HepG2 (cell line): ENCODE data around the gene CACNA1C. TPM values are rescaled to one million over a fixed set of nuclear protein-coding genes. Genes with fewer than 3 reads are reported as not detected.

Source experiments
- ATAC-seq: fragments of 200-7000 bp; cut with Tn5 transposase; 3 replicates; pipeline ENCODE4 v1.9.1; 2020; ENCODE audit warnings: mild to moderate bottlenecking, moderate library complexity
- BruUV-seq: library from RNA; stranded (reverse); fragments of 400-500 nt; replicated peaks from 2 replicates; lab custom pipeline; 2021; lab: Mats Ljungman, UMichigan
- CTCF ChIA-PET: fragments of 300-600 bp; formaldehyde crosslinking; extraction: SDS; loops from one replicate; lab custom pipeline; 2021; ENCODE audit warnings: low total read pairs, inconsistent platforms, low intra/inter-chr PET ratio; lab: Yijun Ruan, JAX
- POLR2A ChIA-PET: fragments of 350-600 bp; sonication (Branson Sonifier 250); formaldehyde crosslinking; loops from one replicate; lab custom pipeline; 2020; ENCODE audit warnings: antibody characterized with exemption, inconsistent platforms; lab: Yijun Ruan, JAX
- DNase-seq: peaks from one replicate; pipeline ENCODE4 v3.0.0-alpha.2; 2015; ENCODE audit warnings: low spot score
- FAIRE-seq: peaks from 3 replicates; lab custom pipeline; 2011; peaks lifted over from hg19 to GRCh38; lab: Jason Lieb, UNC
- H2AFZ ChIP-seq: one replicate; pipeline ENCODE4 v1.6.1; 2011; ENCODE audit warnings: low read length, inconsistent platforms
- H3K27ac ChIP-seq: fragments of 300-600 bp; 3 replicates; pipeline ENCODE4 v1.8.0; 2011; ENCODE audit warnings: mixed run types, mild to moderate bottlenecking, mixed read lengths, low read length, inconsistent platforms; ENCODE audit not compliant: insufficient read depth; ENCODE audit errors: extremely low read length
- H3K27me3 ChIP-seq, 2 experiments: fragments of 200-600 bp in 1 of 2; 2 replicates in 1 of 2; 3 replicates in 1 of 2; pipeline versions ENCODE4 v1.6.0 to v1.8.0; 2011; ENCODE audit warnings: low read length in 2 of 2, mild to moderate bottlenecking in 2 of 2, moderate library complexity in 2 of 2, inconsistent platforms in 1 of 2; ENCODE audit not compliant: insufficient read depth in 2 of 2, control insufficient read depth in 1 of 2
- H3K36me3 ChIP-seq, 2 experiments: fragments of 200-600 bp in 1 of 2; replicated peaks in 1 of 2; 2 replicates in 1 of 2; 3 replicates in 1 of 2; pipeline versions ENCODE4 v1.5.1 to v1.8.0; 2011; ENCODE audit warnings: low read length in 2 of 2, inconsistent platforms in 1 of 2; ENCODE audit not compliant: insufficient read depth in 2 of 2, control insufficient read depth in 1 of 2
- H3K4me1 ChIP-seq: 2 replicates; pipeline ENCODE4 v1.5.1; 2012; ENCODE audit warnings: low read length, inconsistent platforms; ENCODE audit not compliant: insufficient read depth
- H3K4me2 ChIP-seq: 2 replicates; pipeline ENCODE4 v1.6.0; 2011; ENCODE audit warnings: low read depth, low read length, inconsistent platforms
- H3K4me3 ChIP-seq, 3 experiments: fragments of 200-600 bp in 1 of 3; sonication (generic), shearing (Covaris generic) in 1 of 3; replicated peaks in 1 of 3; 2 replicates each; pipeline ENCODE4 v1.5.1; 2011 to 2016; ENCODE audit warnings: low read length in 3 of 3, inconsistent platforms in 2 of 3, low read depth in 2 of 3, mild to moderate bottlenecking in 2 of 3, control low read depth in 1 of 3, mixed read lengths in 1 of 3; ENCODE audit not compliant: insufficient read depth in 1 of 3
- H3K79me2 ChIP-seq: one replicate; pipeline ENCODE4 v1.6.1; 2011; ENCODE audit warnings: low read length, inconsistent platforms; ENCODE audit not compliant: insufficient read depth
- H3K9ac ChIP-seq: 2 replicates; pipeline ENCODE4 v1.6.0; 2011; ENCODE audit warnings: mild to moderate bottlenecking, low read depth, low read length, inconsistent platforms; ENCODE audit not compliant: insufficient read depth
- H3K9me3 ChIP-seq: 2 replicates; pipeline ENCODE4 v1.5.1; 2012; ENCODE audit warnings: mild to moderate bottlenecking, low read length
- H4K20me1 ChIP-seq: 2 replicates; pipeline ENCODE4 v1.6.0; 2011; ENCODE audit warnings: inconsistent platforms, mild to moderate bottlenecking, low read length, moderate library complexity; ENCODE audit not compliant: insufficient read depth
- ARHGAP35 ChIP-seq: sonication (generic); formaldehyde crosslinking; IDR thresholded peaks from 2 replicates; pipeline ENCODE4 v1.9.0; 2022; ENCODE audit warnings: mild to moderate bottlenecking, inconsistent platforms, moderate library complexity, missing genetic modification reagents, borderline replicate concordance
- ESRRA ChIP-seq: sonication (generic); formaldehyde crosslinking; IDR thresholded peaks from 2 replicates; pipeline ENCODE4 v1.5.1; 2020; ENCODE audit warnings: mild to moderate bottlenecking, low read depth, missing genetic modification reagents
- HMGA1 ChIP-seq: sonication (generic); formaldehyde crosslinking; conservative IDR thresholded peaks from 2 replicates; pipeline ENCODE4 v1.4.0; 2020; ENCODE audit warnings: missing genetic modification reagents
- KDM4B ChIP-seq: sonication (generic); formaldehyde crosslinking; IDR thresholded peaks from 2 replicates; pipeline ENCODE4 v1.4.0; 2020; ENCODE audit warnings: missing genetic modification reagents
- MTA3 ChIP-seq: sonication (generic); formaldehyde crosslinking; IDR thresholded peaks from 2 replicates; pipeline ENCODE4 v1.4.0; 2020; ENCODE audit warnings: missing genetic modification reagents
- ONECUT2 ChIP-seq: sonication (generic); formaldehyde crosslinking; IDR thresholded peaks from 2 replicates; pipeline ENCODE4 v1.4.0; 2020; ENCODE audit warnings: missing genetic modification reagents
- SRF ChIP-seq: IDR thresholded peaks from 2 replicates; pipeline ENCODE4 v1.6.1; 2011; ENCODE audit warnings: mild to moderate bottlenecking, low read depth, low read length, moderate library complexity
- STAT5B ChIP-seq: sonication (generic); formaldehyde crosslinking; IDR thresholded peaks from 2 replicates; pipeline ENCODE4 v1.4.0; 2020; ENCODE audit warnings: missing genetic modification reagents
- ZBTB25 ChIP-seq: IDR thresholded peaks from 2 replicates; pipeline ENCODE4 v1.6.1; 2018; ENCODE audit warnings: missing genetic modification reagents
- ZNF33B ChIP-seq: sonication (generic); formaldehyde crosslinking; IDR thresholded peaks from 2 replicates; pipeline ENCODE4 v1.5.1; 2020; ENCODE audit warnings: mild to moderate bottlenecking, missing genetic modification reagents
- ZNF530 ChIP-seq: sonication (generic); formaldehyde crosslinking; IDR thresholded peaks from 2 replicates; pipeline ENCODE4 v1.5.0; 2020; ENCODE audit warnings: low read depth, mild to moderate bottlenecking, missing genetic modification reagents
- ZNF546 ChIP-seq: sonication (generic); formaldehyde crosslinking; conservative IDR thresholded peaks from 2 replicates; pipeline ENCODE4 v1.8.1; 2023; ENCODE audit warnings: mild to moderate bottlenecking, missing genetic modification reagents
- ZNF713 ChIP-seq: sonication (generic); formaldehyde crosslinking; IDR thresholded peaks from 2 replicates; pipeline ENCODE4 v1.4.0; 2020; ENCODE audit warnings: mild to moderate bottlenecking, missing genetic modification reagents
- WGBS: methylation state at CpG from one replicate; pipeline ENCODE4 v1.1.6; 2017; ENCODE audit warnings: low lambda C conversion rate; 5-methylcytosine and 5-hydroxymethylcytosine counted together
- in situ Hi-C: cut with HindIII; loops from 2 replicates; pipeline ENCODE4 v1.10.0; 2017; ENCODE audit warnings: low pct_unique_long_range_greater_than_20kb; ENCODE audit not compliant: extremely low pct_ligation_motif_present
- intact Hi-C: fragments of 100-400 bp; cut with micrococcal nuclease; formaldehyde crosslinking; loops from one replicate; pipeline ENCODE4 v1.10.0; 2022; ENCODE audit not compliant: unreplicated experiment
- polyA plus RNA-seq, 8 experiments: library from polyadenylated mRNA; depleted of rRNA in 3 of 8; stranded (reverse) in 7 of 8; unstranded in 1 of 8; fragments of >200 nt; fragmentation: Illumina TruSeq in 4 of 8; extraction: Trizol in 4 of 8; gene quantifications; 2 replicates each; pipeline versions ENCODE4 v1.2.1 to v1.2.3, GENCODE V29; 2011 to 2016; ENCODE audit warnings: low read depth in 4 of 8, missing spikeins in 1 of 8, mixed read lengths in 1 of 8; ENCODE audit not compliant: insufficient read depth in 1 of 8
- total RNA-seq, 5 experiments: library from RNA; depleted of rRNA; stranded (reverse); fragments of >200 nt; fragmentation: Illumina TruSeq; extraction: Trizol; gene quantifications; 2 replicates each; pipeline ENCODE4 v1.2.3, GENCODE V29; 2016; ENCODE audit warnings: low read depth in 1 of 5

The CACNA1C gene
- total and polyA plus RNA-seq, 2 of the 13 experiments (the other 11 are each of a cell fraction or from before 2014, with no cell fraction given), result not detected

- CTCF ChIA-PET, result no interaction called here
- Histone ChIP-seq H3K4me3 (no peak overlapping the region), H3K9ac (no peak overlapping the region), H3K27ac (no peak overlapping the region), H3K79me2 (no peaks in the 10 kb centered on the region)
- intact Hi-C loops, result no loop called here
- no peak for DNase-seq
- ATAC-seq, result no peak; the same call in 1 of the 3 replicates
- TF ChIP-seq ZNF530 (CRISPR knock-in tag), result no peak
- no peak for TF ChIP-seq ZNF33B
- TF ChIP-seq STAT5B (CRISPR knock-in tag), result no peak
- TF ChIP-seq ESRRA (CRISPR knock-in tag), result no peak
- TF ChIP-seq ARHGAP35 (CRISPR knock-in tag), result no peak
- no peak for TF ChIP-seq ZNF546 (CRISPR knock-in tag)
- no peak for TF ChIP-seq ZBTB25 (CRISPR knock-in tag)
- TF ChIP-seq SRF, result no peak
- no peak for TF ChIP-seq MTA3 (CRISPR knock-in tag)
- TF ChIP-seq HMGA1 (CRISPR knock-in tag), result no peak
- TF ChIP-seq ONECUT2 (CRISPR knock-in tag), result no peak
- no peak for TF ChIP-seq ZNF713 (CRISPR knock-in tag)
- TF ChIP-seq KDM4B (CRISPR knock-in tag), result no peak
- TF ChIP-seq, all 625 proteins: peak for 0
- Histone ChIP-seq H3K4me1 (no peaks in the 10 kb centered on the region), H3K27me3 (peaks cover 3 to 19% of the 10 kb centered on the region in 2 experiments; a peak in 4 of 5 replicates), H3K9me3 (no peaks in the 10 kb centered on the region), H3K4me2 (no peak overlapping the region), H3K36me3 (no peaks in the 10 kb centered on the region), H4K20me1 (no peaks in the 10 kb centered on the region), H2AFZ (no peak overlapping the region)
- no peak for FAIRE-seq
- 22% methylated on average over 10 of the region's 15 CpGs for WGBS
- in situ Hi-C loops, result no loop called here
- POLR2A ChIA-PET, result no interaction called here
- no TSS peak for BruUV-seq
These were observed 307.2 kb downstream of the CACNA1C start for GRCh38 chr12:2359725-2360629.
